Upper lobe of left lung (tissue), 6 donors: Measurements from ENCODE around the gene SIL1. TPM values are rescaled to one million over a fixed set of nuclear protein-coding genes. Genes with fewer than 3 reads are reported as not detected.

ENCODE experiments used
- ATAC-seq, 2 donors: fragments of 200-7000 bp; cut with Tn5 transposase; one replicate each; pipeline ENCODE4 v1.9.1; 2022; ENCODE audit warnings: mild to moderate bottlenecking in 2 of 2, moderate library complexity in 2 of 2; ENCODE audit not compliant: low FRiP score in 2 of 2
- DNase-seq, 2 donors: peaks; one replicate each; pipeline ENCODE4 v3.0.0-alpha.2; 2019 to 2020
- H3K27ac ChIP-seq, 4 donors: fragments of 200-600 bp; sonication (generic); one replicate each; pipeline ENCODE4 v1.5.1; 2016 to 2019
- H3K27me3 ChIP-seq, 4 donors: fragments of 200-600 bp; sonication (generic); one replicate each; pipeline ENCODE4 v1.5.1; 2017 to 2019
- H3K36me3 ChIP-seq, 4 donors: fragments of 200-600 bp; sonication (generic); one replicate each; pipeline ENCODE4 v1.5.1; 2016 to 2019
- H3K4me1 ChIP-seq, 4 donors: fragments of 200-600 bp; sonication (generic); one replicate each; pipeline ENCODE4 v1.5.1; 2018 to 2019
- H3K4me3 ChIP-seq, 4 donors: fragments of 200-600 bp; sonication (generic); one replicate each; pipeline ENCODE4 v1.5.1; 2017 to 2019; ENCODE audit warnings: mild to moderate bottlenecking in 2 of 4, moderate library complexity in 1 of 4
- H3K9me3 ChIP-seq, 4 donors: fragments of 200-600 bp; sonication (generic); one replicate each; pipeline ENCODE4 v1.5.1; 2018 to 2019
- CTCF ChIP-seq, 6 experiments: fragments of 450-650 bp in 4 of 6; fragments of 200-600 bp in 2 of 6; sonication (generic) in 2 of 6; IDR thresholded peaks; one replicate each; pipeline ENCODE4 v1.5.1; 2016 to 2019; ENCODE audit warnings: antibody characterized with exemption in 6 of 6
- EP300 ChIP-seq, 4 donors: sonication (generic); formaldehyde crosslinking; IDR thresholded peaks; one replicate each; pipeline ENCODE4 v1.5.1; 2017; ENCODE audit warnings: antibody characterized with exemption in 4 of 4, control low read depth in 2 of 4
- POLR2A ChIP-seq, 4 donors: fragments of 450-650 bp; IDR thresholded peaks; one replicate each; pipeline ENCODE4 v1.5.1; 2016 to 2017; ENCODE audit warnings: antibody characterized with exemption in 4 of 4, mild to moderate bottlenecking in 2 of 4
- POLR2AphosphoS5 ChIP-seq, 2 donors: sonication (generic); formaldehyde crosslinking; IDR thresholded peaks; one replicate each; pipeline ENCODE4 v1.5.1; 2017; ENCODE audit warnings: antibody characterized with exemption in 2 of 2
- WGBS, 2 donors: methylation state at CpG; one replicate each; pipeline ENCODE4 v1.1.5; 2017 to 2018; 5-methylcytosine and 5-hydroxymethylcytosine counted together
- total RNA-seq, 6 donors: library from RNA; depleted of rRNA in 4 of 6; stranded (reverse); fragments of >200 nt in 4 of 6; gene quantifications; one replicate each; pipeline versions ENCODE4 v1.1.0 to v1.2.1, GENCODE V29; 2016 to 2021
- donor health status: DM: no; HTN: no; CAD: no; lungs with moderate emphysema.
- donor health status: DM: no; HTN: yes; CAD: no; lungs with severe emphysema.

The SIL1 gene
- total RNA-seq, 6 donors from 2014 or later = 30.2 to 83.8 (median 51.2) TPM

DNA sequence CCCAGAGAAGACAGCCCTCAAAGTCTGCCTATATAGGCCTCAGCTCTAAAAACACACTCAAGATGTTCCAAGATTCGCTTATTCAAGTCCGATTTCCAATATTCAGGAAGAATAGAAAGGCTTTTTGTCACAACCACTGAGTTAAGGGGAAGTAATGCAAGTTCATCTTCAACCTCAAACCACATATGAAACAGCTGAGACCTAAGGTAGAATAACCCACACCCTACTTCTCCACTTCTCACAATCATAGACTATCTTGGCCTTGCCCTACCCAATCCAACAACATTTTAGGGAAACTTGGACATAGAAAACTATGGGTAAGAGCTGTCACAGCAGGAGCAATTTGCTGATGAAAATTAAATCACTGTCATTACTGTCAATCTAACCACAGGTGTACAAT is 171.0 kb downstream of the SIL1 start:
- no peaks in the 10 kb centered on the region for H3K9me3 ChIP-seq
- H3K27ac ChIP-seq = no peak overlapping the region
- TF ChIP-seq EP300 (IDR thresholded peaks at IDR 0.05) = no peak
- TF ChIP-seq POLR2AphosphoS5 (IDR thresholded peaks at IDR 0.05) = no peak
- TF ChIP-seq POLR2A (IDR thresholded peaks at IDR 0.05) = no peak
- no peak for TF ChIP-seq CTCF (IDR thresholded peaks at IDR 0.05)
- no peak overlapping the region for H3K4me3 ChIP-seq
- ATAC-seq (no peak), DNase-seq (no peak)
- H3K27me3 ChIP-seq = no peaks in the 10 kb centered on the region
- no peaks in the 10 kb centered on the region for H3K36me3 ChIP-seq
- H3K4me1 ChIP-seq = no peaks in the 10 kb centered on the region
- 91% methylated on average over 2 of the region's 2 CpGs for WGBS, 2 donors

DNA sequence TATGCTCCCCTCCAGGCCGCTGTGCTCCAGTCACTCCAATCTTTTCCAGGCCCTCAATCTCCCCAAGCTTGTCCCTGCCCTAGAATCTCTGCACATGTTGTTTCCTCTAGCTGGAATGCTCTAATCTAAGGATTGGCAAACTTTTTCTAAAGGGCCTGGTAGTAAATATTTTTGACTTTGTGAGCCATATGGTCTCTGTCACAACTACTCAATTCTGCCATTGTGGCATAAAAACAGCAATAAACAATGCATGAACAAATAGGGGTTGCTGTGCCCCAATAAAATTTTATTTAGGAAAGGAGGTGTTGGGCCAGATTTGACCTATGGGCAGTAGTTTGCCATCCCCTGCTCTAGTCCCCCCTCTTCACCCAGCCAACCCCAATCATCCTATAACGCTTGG is 172.5 kb downstream of the SIL1 start:
- Histone ChIP-seq H3K4me1 (no peaks in the 10 kb centered on the region), H3K27ac (no peak overlapping the region), H3K4me3 (no peak overlapping the region), H3K9me3 (no peaks in the 10 kb centered on the region), H3K27me3 (no peaks in the 10 kb centered on the region), H3K36me3 (peaks cover 0 to 1% (median under 1%) of the 10 kb centered on the region in 4 donors)
- ATAC-seq = no peak
- no peak for TF ChIP-seq CTCF (IDR thresholded peaks at IDR 0.05)
- TF ChIP-seq POLR2A (IDR thresholded peaks at IDR 0.05) = no peak
- TF ChIP-seq POLR2AphosphoS5 (IDR thresholded peaks at IDR 0.05) = no peak
- no peak for TF ChIP-seq EP300 (IDR thresholded peaks at IDR 0.05)
- no peak for DNase-seq
- 74% methylated on average over 2 of the region's 2 CpGs for WGBS, 2 donors

GRCh38 chr5:139023286-139023685 is 174.9 kb downstream of the SIL1 start:
- Histone ChIP-seq H3K4me1 (no peaks in the 10 kb centered on the region), H3K27ac (no peak overlapping the region), H3K36me3 (peaks cover 0 to 18% (median 6%) of the 10 kb centered on the region in 4 donors), H3K9me3 (no peaks in the 10 kb centered on the region), H3K4me3 (no peak overlapping the region), H3K27me3 (no peaks in the 10 kb centered on the region)
- ATAC-seq (no peak), DNase-seq (no peak)
- WGBS, 2 donors = 57 to 66% methylated on average over 8 of the region's 8 CpGs
- no peak for TF ChIP-seq POLR2A (IDR thresholded peaks at IDR 0.05)
- no peak for TF ChIP-seq EP300 (IDR thresholded peaks at IDR 0.05)
- no peak for TF ChIP-seq CTCF (IDR thresholded peaks at IDR 0.05)
- no peak for TF ChIP-seq POLR2AphosphoS5 (IDR thresholded peaks at IDR 0.05)

- H3K36me3 ChIP-seq = peaks cover 0 to 24% (median 6%) of the 10 kb centered on the region in 4 donors
- no peaks in the 10 kb centered on the region for H3K27me3 ChIP-seq
- H3K27ac ChIP-seq = no peak overlapping the region
- no peaks in the 10 kb centered on the region for H3K4me1 ChIP-seq
- DNase-seq (no peak), ATAC-seq (peak in 1 of 2 donors; percentile 56)
- H3K4me3 ChIP-seq = no peak overlapping the region
- no peaks in the 10 kb centered on the region for H3K9me3 ChIP-seq
- 76 to 78% methylated on average over 1 of the region's 1 CpG for WGBS, 2 donors
- TF ChIP-seq POLR2AphosphoS5 (IDR thresholded peaks at IDR 0.05) (no peak), POLR2A (IDR thresholded peaks at IDR 0.05) (no peak), CTCF (IDR thresholded peaks at IDR 0.05) (no peak), EP300 (IDR thresholded peaks at IDR 0.05) (no peak)
Observed at GRCh38 chr5:139022528-139022927, 175.6 kb downstream of the SIL1 start.

GRCh38 chr5:139021346-139021745 is 176.8 kb downstream of the SIL1 start:
- DNase-seq (no peak), ATAC-seq (no peak)
- Histone ChIP-seq H3K4me3 (no peak overlapping the region), H3K27ac (no peak overlapping the region), H3K9me3 (no peaks in the 10 kb centered on the region), H3K27me3 (no peaks in the 10 kb centered on the region), H3K4me1 (no peaks in the 10 kb centered on the region), H3K36me3 (peaks cover 0 to 24% (median 6%) of the 10 kb centered on the region in 4 donors)
- WGBS, 2 donors = 98 to 100% methylated on average over 3 of the region's 3 CpGs
- TF ChIP-seq CTCF (IDR thresholded peaks at IDR 0.05) (no peak), POLR2AphosphoS5 (IDR thresholded peaks at IDR 0.05) (no peak), POLR2A (IDR thresholded peaks at IDR 0.05) (no peak), EP300 (IDR thresholded peaks at IDR 0.05) (no peak)
